GM18502 (cell line): ENCODE results near the gene CLECL1.
A peak's percentile ranks its signal among the peaks of the same experiment; 100 is the strongest.
"Not testable (repeated sequence)": the region's sequence is repeated elsewhere in the genome, so short reads cannot be mapped to it uniquely, and the experiment has no call there.

Experiments used
- ATAC-seq: cut with Tn5 transposase; IDR thresholded peaks from one replicate; pipeline ENCODE4 v1.9.1; 2021; ENCODE audit warnings: mild to moderate bottlenecking; ENCODE audit not compliant: unreplicated experiment, poor library complexity

CLECL1 gene

GRCh38 chr12:9699898-9700605 lies 32.8 kb downstream of the CLECL1 start:
- ATAC-seq = no peak

- no peak for ATAC-seq
These were observed 33.5 kb downstream of the CLECL1 start for GRCh38 chr12:9699269-9699897.

- no peak for ATAC-seq
These were observed 34.2 kb downstream of the CLECL1 start for GRCh38 chr12:9698681-9699080.

GRCh38 chr12:9697619-9698018 lies 35.3 kb downstream of the CLECL1 start:
- ATAC-seq = no peak

- not testable (repeated sequence) for ATAC-seq
These were observed 37.2 kb downstream of the CLECL1 start for GRCh38 chr12:9695661-9696060.

GRCh38 chr12:9695150-9695549 lies 37.7 kb downstream of the CLECL1 start:
- ATAC-seq = not testable (repeated sequence)

GRCh38 chr12:9694241-9694640 lies 38.7 kb downstream of the CLECL1 start:
- ATAC-seq = no peak

- ATAC-seq = no peak
These were observed 40.0 kb downstream of the CLECL1 start for GRCh38 chr12:9692909-9693308.

GRCh38 chr12:9687228-9687627 lies 45.7 kb downstream of the CLECL1 start:
- no peak for ATAC-seq

- no peak for ATAC-seq
These were observed 47.0 kb downstream of the CLECL1 start for GRCh38 chr12:9685915-9686314.

- ATAC-seq = not testable (repeated sequence)
These were observed 47.5 kb downstream of the CLECL1 start for GRCh38 chr12:9685366-9685765.

GRCh38 chr12:9682949-9683348 lies 49.9 kb downstream of the CLECL1 start:
- ATAC-seq = not testable (repeated sequence)

GRCh38 chr12:9682508-9682907 lies 50.4 kb downstream of the CLECL1 start:
- ATAC-seq = not testable (repeated sequence)

GRCh38 chr12:9674226-9674590 lies 58.7 kb downstream of the CLECL1 start:
- peak; percentile 33 for ATAC-seq

- peak; percentile 41 for ATAC-seq
These were observed 59.3 kb downstream of the CLECL1 start for GRCh38 chr12:9673404-9674225.
